Hepatocyte (in vitro differentiated cells): ENCODE measurements around the gene ZNF576.

Experiments used
- EZH2 ChIP-seq: fragments of 200-600 bp; sonication (generic); IDR thresholded peaks from 2 replicates; pipeline ENCODE4 v1.6.1; 2016; ENCODE audit warnings: antibody characterized with exemption, mild to moderate bottlenecking, borderline replicate concordance
- EZH2phosphoT487 ChIP-seq: fragments of 200-600 bp; sonication (generic); IDR thresholded peaks from one replicate; pipeline ENCODE4 v1.6.1; 2018; ENCODE audit warnings: antibody characterized with exemption, mild to moderate bottlenecking, low read depth, moderate library complexity; ENCODE audit not compliant: unreplicated experiment, severe bottlenecking
- TF ChIP-seq, protein P1 (sequence below): fragments of 200-600 bp; sonication (generic); IDR thresholded peaks from 2 replicates; pipeline ENCODE4 v1.5.1; 2016; ENCODE audit warnings: antibody characterized with exemption, mild to moderate bottlenecking; ENCODE audit not compliant: poor library complexity

GRCh38 chr19:43616954-43617353, 20.6 kb downstream of the ZNF576 start:
- TF ChIP-seq EZH2 (no peak), EZH2phosphoT487 (no peak)
- TF ChIP-seq, protein P1, sequence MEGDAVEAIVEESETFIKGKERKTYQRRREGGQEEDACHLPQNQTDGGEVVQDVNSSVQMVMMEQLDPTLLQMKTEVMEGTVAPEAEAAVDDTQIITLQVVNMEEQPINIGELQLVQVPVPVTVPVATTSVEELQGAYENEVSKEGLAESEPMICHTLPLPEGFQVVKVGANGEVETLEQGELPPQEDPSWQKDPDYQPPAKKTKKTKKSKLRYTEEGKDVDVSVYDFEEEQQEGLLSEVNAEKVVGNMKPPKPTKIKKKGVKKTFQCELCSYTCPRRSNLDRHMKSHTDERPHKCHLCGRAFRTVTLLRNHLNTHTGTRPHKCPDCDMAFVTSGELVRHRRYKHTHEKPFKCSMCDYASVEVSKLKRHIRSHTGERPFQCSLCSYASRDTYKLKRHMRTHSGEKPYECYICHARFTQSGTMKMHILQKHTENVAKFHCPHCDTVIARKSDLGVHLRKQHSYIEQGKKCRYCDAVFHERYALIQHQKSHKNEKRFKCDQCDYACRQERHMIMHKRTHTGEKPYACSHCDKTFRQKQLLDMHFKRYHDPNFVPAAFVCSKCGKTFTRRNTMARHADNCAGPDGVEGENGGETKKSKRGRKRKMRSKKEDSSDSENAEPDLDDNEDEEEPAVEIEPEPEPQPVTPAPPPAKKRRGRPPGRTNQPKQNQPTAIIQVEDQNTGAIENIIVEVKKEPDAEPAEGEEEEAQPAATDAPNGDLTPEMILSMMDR, result no peak
